IMR-90 (cell line): ENCODE results near the gene SLC9A5. TPM values are rescaled to one million over a fixed set of nuclear protein-coding genes. Genes with fewer than 3 reads are reported as not detected.

Source experiments
- ATAC-seq: fragments of 200-7000 bp; cut with Tn5 transposase; 2 replicates; pipeline ENCODE4 v1.9.1; 2020; ENCODE audit warnings: low read depth, mild to moderate bottlenecking, moderate library complexity
- BruUV-seq: library from RNA; stranded (reverse); fragments of 400-500 nt; replicated peaks from 2 replicates; lab custom pipeline; 2021; lab: Mats Ljungman, UMichigan
- CTCF ChIA-PET: fragments of 300-600 bp; formaldehyde crosslinking; extraction: SDS; loops from one replicate; lab custom pipeline; 2021; ENCODE audit warnings: antibody characterized with exemption; lab: Yijun Ruan, JAX
- POLR2A ChIA-PET: fragments of 300-600 bp; sonication (Branson Sonifier 250); formaldehyde crosslinking; loops from one replicate; lab custom pipeline; 2022; ENCODE audit warnings: antibody characterized with exemption; ENCODE audit not compliant: unreplicated experiment; lab: Charles Lee
- DNase-seq: peaks from one replicate; pipeline ENCODE4 v3.0.0; 2013
- H2AFZ ChIP-seq: replicated peaks from 2 replicates; pipeline ENCODE3; 2013; ENCODE audit warnings: low read length, mild to moderate bottlenecking; ENCODE audit not compliant: poor library complexity
- H2AK5ac ChIP-seq: 2 replicates; pipeline ENCODE4 v1.6.1; 2013; ENCODE audit warnings: low read depth, low read length, inconsistent platforms
- H2AK9ac ChIP-seq: replicated peaks from 2 replicates; pipeline ENCODE3; 2013; ENCODE audit warnings: mild to moderate bottlenecking, low read depth, low read length, moderate library complexity; ENCODE audit not compliant: poor library complexity
- H2BK120ac ChIP-seq: 2 replicates; pipeline ENCODE4 v1.6.1; 2013; ENCODE audit warnings: low read depth, low read length, inconsistent platforms
- H2BK15ac ChIP-seq: 3 replicates; pipeline ENCODE4 v1.6.1; 2013; ENCODE audit warnings: low read depth, low read length, inconsistent platforms
- H2BK20ac ChIP-seq: 2 replicates; pipeline ENCODE4 v1.6.1; 2013; ENCODE audit warnings: low read depth, mild to moderate bottlenecking, inconsistent platforms, low read length, moderate library complexity
- H2BK5ac ChIP-seq: 2 replicates; pipeline ENCODE4 v1.6.1; 2013; ENCODE audit warnings: mild to moderate bottlenecking, low read depth, low read length, inconsistent platforms; ENCODE audit not compliant: poor library complexity, severe bottlenecking
- H3K14ac ChIP-seq: replicated peaks from 2 replicates; pipeline ENCODE4 v1.6.1; 2013; ENCODE audit warnings: low read depth, low read length, inconsistent platforms
- H3K18ac ChIP-seq: 2 replicates; pipeline ENCODE4 v1.6.1; 2013; ENCODE audit warnings: low read depth, low read length, control low read depth
- H3K23ac ChIP-seq: 2 replicates; pipeline ENCODE4 v1.6.1; 2013; ENCODE audit warnings: low read depth, low read length, inconsistent platforms
- H3K27ac ChIP-seq: 2 replicates; pipeline ENCODE4 v1.5.1; 2013; ENCODE audit warnings: mild to moderate bottlenecking, control low read depth, low read length; ENCODE audit not compliant: insufficient read depth
- H3K27me3 ChIP-seq: 2 replicates; pipeline ENCODE4 v1.6.1; 2013; ENCODE audit warnings: low read length; ENCODE audit not compliant: control insufficient read depth, insufficient read depth
- H3K36me3 ChIP-seq: 2 replicates; pipeline ENCODE4 v1.6.1; 2013; ENCODE audit warnings: low read length, mixed read lengths; ENCODE audit not compliant: control insufficient read depth, insufficient read depth
- H3K4ac ChIP-seq: 2 replicates; pipeline ENCODE4 v1.6.1; 2013; ENCODE audit warnings: low read depth, low read length, inconsistent platforms
- H3K4me1 ChIP-seq: 2 replicates; pipeline ENCODE4 v1.6.1; 2013; ENCODE audit warnings: low read length, mixed read lengths; ENCODE audit not compliant: control insufficient read depth, insufficient read depth
- H3K4me2 ChIP-seq: 2 replicates; pipeline ENCODE4 v1.6.1; 2013; ENCODE audit warnings: low read depth, mild to moderate bottlenecking, control low read depth, low read length, moderate library complexity
- H3K4me3 ChIP-seq: 2 replicates; pipeline ENCODE4 v1.5.1; 2013; ENCODE audit warnings: low read depth, mild to moderate bottlenecking, control low read depth, low read length, moderate library complexity; ENCODE audit not compliant: insufficient read depth
- H3K56ac ChIP-seq: 2 replicates; pipeline ENCODE4 v1.6.1; 2013; ENCODE audit warnings: low read length, inconsistent platforms; ENCODE audit not compliant: insufficient read depth; ENCODE audit errors: extremely low read depth
- H3K79me1 ChIP-seq, 2 experiments: 2 replicates each; pipeline ENCODE4 v1.6.1; 2013; ENCODE audit warnings: low read length in 2 of 2, inconsistent platforms in 1 of 2, low read depth in 1 of 2
- H3K9ac ChIP-seq: 2 replicates; pipeline ENCODE4 v1.6.1; 2013; ENCODE audit warnings: low read depth, low read length, control low read depth
- H3K9me1 ChIP-seq: 2 replicates; pipeline ENCODE4 v1.6.1; 2013; ENCODE audit warnings: low read length, inconsistent platforms; ENCODE audit not compliant: insufficient read depth
- H3K9me3 ChIP-seq: 2 replicates; pipeline ENCODE4 v1.6.1; 2013; ENCODE audit warnings: low read length; ENCODE audit not compliant: control insufficient read depth, insufficient read depth
- H4K20me1 ChIP-seq: 2 replicates; pipeline ENCODE4 v1.6.1; 2013; ENCODE audit warnings: low read length, inconsistent platforms; ENCODE audit not compliant: insufficient read depth
- H4K5ac ChIP-seq: 2 replicates; pipeline ENCODE4 v1.6.1; 2013; ENCODE audit warnings: mild to moderate bottlenecking, low read depth, low read length, control low read depth
- H4K8ac ChIP-seq, 2 experiments: 2 replicates each; pipeline ENCODE4 v1.6.1; 2013; ENCODE audit warnings: low read depth in 2 of 2, low read length in 2 of 2, control low read depth in 1 of 2, inconsistent platforms in 1 of 2
- H4K91ac ChIP-seq: 2 replicates; pipeline ENCODE4 v1.6.1; 2013; ENCODE audit warnings: low read depth, low read length, inconsistent platforms; ENCODE audit not compliant: insufficient read depth
- CHD1 ChIP-seq: IDR thresholded peaks from 2 replicates; pipeline ENCODE4 v1.6.1; 2012; ENCODE audit warnings: low read depth, low read length, improper control_type of control experiment
- FOS ChIP-seq: fragments of 150-350 bp; IDR thresholded peaks from 2 replicates; pipeline ENCODE4 v1.6.1; 2016; ENCODE audit warnings: low read depth, low read length
- MAZ ChIP-seq: IDR thresholded peaks from 2 replicates; pipeline ENCODE4 v1.6.1; 2012; ENCODE audit warnings: low read depth, mild to moderate bottlenecking, low read length, improper control_type of control experiment, moderate library complexity, borderline replicate concordance
- POLR2A ChIP-seq: IDR thresholded peaks from 2 replicates; pipeline ENCODE4 v1.6.1; 2012; ENCODE audit warnings: mild to moderate bottlenecking, low read depth, low read length
- RFX5 ChIP-seq: IDR thresholded peaks from 2 replicates; pipeline ENCODE4 v1.8.0; 2012; ENCODE audit warnings: low read depth, mild to moderate bottlenecking, low read length, moderate library complexity
- WGBS, 2 experiments: methylation state at CpG; one replicate each; pipeline versions ENCODE4 v1.1.5 to v1.1.7; 2013; ENCODE audit warnings: missing lambda C conversion rate in 2 of 2; ENCODE audit not compliant: insufficient read length in 1 of 2; ENCODE audit errors: extremely low coverage in 2 of 2; 5-methylcytosine and 5-hydroxymethylcytosine counted together
- dilution Hi-C: fragments of 300-500 bp; cut with HindIII; formaldehyde crosslinking; loops from one replicate; pipeline ENCODE4 v1.14.3; 2018; ENCODE audit warnings: low sequenced_read_pairs; ENCODE audit not compliant: unreplicated experiment
- in situ Hi-C: fragments of 300-500 bp; cut with MboI; formaldehyde crosslinking; loops from 3 replicates; pipeline ENCODE4 v1.14.3; 2019; ENCODE audit warnings: low sequenced_read_pairs, inconsistent platforms, mixed read lengths
- intact Hi-C: fragments of 100-400 bp; cut with micrococcal nuclease; formaldehyde crosslinking; loops from 2 replicates; pipeline ENCODE4 v1.10.0; 2022
- polyA plus RNA-seq, 3 experiments: library from polyadenylated mRNA; depleted of rRNA; stranded (reverse); fragments of >200 nt; gene quantifications; 2 replicates each; pipeline ENCODE4 v1.2.3, GENCODE V29; 2012; ENCODE audit warnings: low replicate concordance in 1 of 3
- total RNA-seq: library from RNA; depleted of rRNA; stranded (reverse); fragments of >200 nt; gene quantifications from 2 replicates; pipeline ENCODE4 v1.2.3, GENCODE V29; 2012
- TF ChIP-seq, protein P1 (sequence below): fragments of 150-350 bp; IDR thresholded peaks from 2 replicates; pipeline ENCODE4 v1.6.1; 2017; ENCODE audit warnings: mild to moderate bottlenecking, antibody characterized with exemption, low read length, low read depth

The SLC9A5 gene
- total and polyA plus RNA-seq, 2 of the 4 experiments (the other 2 are of a cell fraction) = 1.8 to 5.7 TPM

DNA sequence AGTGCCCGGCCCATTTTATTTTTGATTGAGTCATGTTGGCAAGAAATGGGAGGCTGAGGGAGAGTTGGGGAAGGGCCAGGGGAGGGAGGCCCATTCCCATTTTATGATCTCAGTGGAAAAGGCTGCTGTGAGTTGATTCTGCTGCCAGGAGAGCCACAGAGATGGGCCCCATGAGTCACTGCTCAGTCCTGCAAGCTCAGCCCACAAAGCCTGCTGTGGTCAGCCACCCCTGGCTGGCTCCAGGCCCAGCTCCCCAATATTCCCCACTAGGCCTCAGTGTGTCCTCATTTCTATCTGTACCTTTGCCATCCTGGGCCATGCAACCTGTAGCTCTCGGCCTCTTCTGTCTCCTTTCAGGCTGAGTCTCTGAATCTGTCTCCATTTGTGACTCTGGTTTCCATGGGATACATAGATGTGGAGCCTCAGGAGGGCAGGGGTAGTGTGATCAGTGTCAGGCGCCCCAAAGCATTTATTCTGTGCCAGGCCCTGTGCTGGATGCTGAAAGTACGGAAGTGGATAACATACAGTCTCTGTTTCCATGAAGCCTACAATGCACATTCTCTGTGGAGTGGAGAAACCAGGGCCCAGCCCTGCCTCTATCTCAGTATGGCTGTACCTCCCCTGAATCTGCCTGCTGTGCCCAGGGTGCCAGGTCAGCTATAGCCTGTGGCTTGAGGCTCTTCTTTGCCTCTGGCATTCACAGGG lies 28.7 kb downstream of the SLC9A5 start (continued):
- TF ChIP-seq, protein P1, sequence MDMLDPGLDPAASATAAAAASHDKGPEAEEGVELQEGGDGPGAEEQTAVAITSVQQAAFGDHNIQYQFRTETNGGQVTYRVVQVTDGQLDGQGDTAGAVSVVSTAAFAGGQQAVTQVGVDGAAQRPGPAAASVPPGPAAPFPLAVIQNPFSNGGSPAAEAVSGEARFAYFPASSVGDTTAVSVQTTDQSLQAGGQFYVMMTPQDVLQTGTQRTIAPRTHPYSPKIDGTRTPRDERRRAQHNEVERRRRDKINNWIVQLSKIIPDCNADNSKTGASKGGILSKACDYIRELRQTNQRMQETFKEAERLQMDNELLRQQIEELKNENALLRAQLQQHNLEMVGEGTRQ = no peak

- Histone ChIP-seq H3K56ac (peak overlapping the region; percentile 92), H4K20me1 (0 out of 2 replicates have a peak, but pooled peaks cover 4% of the 10 kb centered on the region), H3K4ac (peak overlapping the region; percentile 99), H3K27me3 (no peaks in the 10 kb centered on the region), H3K18ac (peak overlapping the region; percentile 66), H2BK15ac (peak overlapping the region; percentile 96), H3K23ac (peak overlapping the region; percentile 94), H4K8ac (peak overlapping the region; percentile 79 to 92), H3K79me1 (peaks cover 13 to 33% of the 10 kb centered on the region in 2 experiments; a peak in 3 of 4 replicates), H3K4me1 (peaks cover 24% of the 10 kb centered on the region), H3K4me2 (peak overlapping the region; percentile 87), H3K9ac (peak overlapping the region; percentile 82), H2BK20ac (peak overlapping the region; percentile 99), H3K36me3 (0 out of 2 replicates have a peak, but pooled peaks cover 3% of the 10 kb centered on the region), H3K9me1 (peaks cover 26% of the 10 kb centered on the region), H3K27ac (peak overlapping the region; percentile 91), H2AK5ac (peak overlapping the region; percentile 98), H2AFZ (peak overlapping the region; percentile 92), H2BK120ac (peak overlapping the region; percentile 99), H3K9me3 (no peaks in the 10 kb centered on the region), H3K4me3 (peak overlapping the region; percentile 45), H4K91ac (peak overlapping the region; percentile 97), H2BK5ac (peak overlapping the region; percentile 95), H3K14ac (peak overlapping the region; percentile 95), H4K5ac (peak overlapping the region; percentile 58), H2AK9ac (peak overlapping the region; percentile 94)
- TF ChIP-seq MAZ (peak; percentile 85), RFX5 (no peak), CHD1 (no peak; the same call in 1 of the 2 replicates), FOS (peak; percentile 56; the same call in 1 of the 2 replicates), POLR2A (peak; percentile 61)
- TF ChIP-seq, protein P1 = no peak
- ATAC-seq (peak; percentile 57), DNase-seq (peak; percentile 90)
- POLR2A ChIA-PET = no interaction called here
- intact Hi-C loops (loop anchor here (1.0 kb wide), 1 partner anchor 33 kb away; no protein-coding TSS in a partner anchor), dilution Hi-C loops (no loop called here), in situ Hi-C loops (no loop called here)
- WGBS, 2 experiments = 48% methylated on average over 4 of the region's 13 CpGs; no CpG with 5 or more reads in 1 of the 2 experiments
- no TSS peak for BruUV-seq
- CTCF ChIA-PET = no interaction called here
These were observed 29.4 kb downstream of the SLC9A5 start for GRCh38 chr16:67277999-67278772.
